Gastroesophageal sphincter (tissue), 4 donors: Measurements from ENCODE around the gene MBNL3. TPM values are rescaled to one million over a fixed set of nuclear protein-coding genes. Genes with fewer than 3 reads are reported as not detected.
"Not testable (repeated sequence)": the region's sequence is repeated elsewhere in the genome, so short reads cannot be mapped to it uniquely, and the experiment has no call there.

Source experiments
- ATAC-seq: fragments of 150-250 bp; one replicate; pipeline ENCODE4 v1.9.1; 2016; ENCODE audit warnings: mild to moderate bottlenecking, moderate library complexity
- H3K27ac ChIP-seq, 4 donors: fragments of 200-600 bp; sonication (generic) in 3 of 4; 1 replicate in 3 of 4; 2 replicates in 1 of 4; pipeline ENCODE4 v1.5.1; 2016 to 2019
- H3K27me3 ChIP-seq: fragments of 200-600 bp; sonication (generic); one replicate; pipeline ENCODE4 v1.5.1; 2019
- H3K36me3 ChIP-seq, 2 donors: fragments of 200-600 bp; sonication (generic); one replicate each; pipeline ENCODE4 v1.5.1; 2019; ENCODE audit warnings: control low read depth in 1 of 2
- H3K4me1 ChIP-seq, 3 donors: fragments of 200-600 bp; sonication (generic); 1 replicate in 2 of 3; 2 replicates in 1 of 3; pipeline ENCODE4 v1.5.1; 2016 to 2019; ENCODE audit warnings: control low read depth in 2 of 3
- H3K4me3 ChIP-seq, 2 donors: fragments of 200-600 bp; sonication (generic); one replicate each; pipeline ENCODE4 v1.5.1; 2019; ENCODE audit warnings: mild to moderate bottlenecking in 1 of 2, moderate library complexity in 1 of 2
- H3K9me3 ChIP-seq, 3 donors: fragments of 200-600 bp; sonication (generic); one replicate each; pipeline ENCODE4 v1.5.1; 2017 to 2019; ENCODE audit warnings: control low read depth in 2 of 3
- EP300 ChIP-seq: sonication (generic); formaldehyde crosslinking; IDR thresholded peaks from one replicate; pipeline ENCODE4 v1.6.1; 2017; ENCODE audit warnings: antibody characterized with exemption, mild to moderate bottlenecking
- POLR2A ChIP-seq, 2 donors: fragments of 450-650 bp; IDR thresholded peaks; one replicate each; pipeline ENCODE4 v1.6.1; 2017; ENCODE audit warnings: antibody characterized with exemption in 2 of 2, mild to moderate bottlenecking in 2 of 2, moderate library complexity in 1 of 2
- POLR2AphosphoS5 ChIP-seq: sonication (generic); formaldehyde crosslinking; IDR thresholded peaks from one replicate; pipeline ENCODE4 v1.6.1; 2017; ENCODE audit warnings: antibody characterized with exemption
- WGBS, 2 donors: methylation state at CpG; one replicate each; pipeline ENCODE4 v1.1.5; 2018; ENCODE audit warnings: low coverage in 1 of 2; 5-methylcytosine and 5-hydroxymethylcytosine counted together
- total RNA-seq, 4 donors: library from RNA; depleted of rRNA; stranded (reverse); fragments of >200 nt; gene quantifications; one replicate each; pipeline ENCODE4 v1.1.0, GENCODE V29; 2016
- TF ChIP-seq, protein P1 (sequence below), 4 experiments: fragments of 200-600 bp in 2 of 4; fragments of 450-650 bp in 2 of 4; sonication (generic) in 1 of 4; IDR thresholded peaks; one replicate each; pipeline ENCODE4 v1.5.1; 2017 to 2019; ENCODE audit warnings: antibody characterized with exemption in 4 of 4, mild to moderate bottlenecking in 2 of 4, moderate library complexity in 2 of 4

MBNL3 gene
- total RNA-seq, 4 donors from 2014 or later: 3.9 to 13.5 (median 5.5) TPM

- H3K4me1 ChIP-seq: no peaks in the 10 kb centered on the region
- H3K27me3 ChIP-seq: no peaks in the 10 kb centered on the region
- no peak overlapping the region for H3K27ac ChIP-seq
- no peaks in the 10 kb centered on the region for H3K36me3 ChIP-seq
- no peak overlapping the region for H3K4me3 ChIP-seq
- WGBS, 2 donors: 87 to 100% methylated on average over 1 to 2 of the region's 2 CpGs
- H3K9me3 ChIP-seq: no peaks in the 10 kb centered on the region
- ATAC-seq: no peak
- TF ChIP-seq, protein P1, sequence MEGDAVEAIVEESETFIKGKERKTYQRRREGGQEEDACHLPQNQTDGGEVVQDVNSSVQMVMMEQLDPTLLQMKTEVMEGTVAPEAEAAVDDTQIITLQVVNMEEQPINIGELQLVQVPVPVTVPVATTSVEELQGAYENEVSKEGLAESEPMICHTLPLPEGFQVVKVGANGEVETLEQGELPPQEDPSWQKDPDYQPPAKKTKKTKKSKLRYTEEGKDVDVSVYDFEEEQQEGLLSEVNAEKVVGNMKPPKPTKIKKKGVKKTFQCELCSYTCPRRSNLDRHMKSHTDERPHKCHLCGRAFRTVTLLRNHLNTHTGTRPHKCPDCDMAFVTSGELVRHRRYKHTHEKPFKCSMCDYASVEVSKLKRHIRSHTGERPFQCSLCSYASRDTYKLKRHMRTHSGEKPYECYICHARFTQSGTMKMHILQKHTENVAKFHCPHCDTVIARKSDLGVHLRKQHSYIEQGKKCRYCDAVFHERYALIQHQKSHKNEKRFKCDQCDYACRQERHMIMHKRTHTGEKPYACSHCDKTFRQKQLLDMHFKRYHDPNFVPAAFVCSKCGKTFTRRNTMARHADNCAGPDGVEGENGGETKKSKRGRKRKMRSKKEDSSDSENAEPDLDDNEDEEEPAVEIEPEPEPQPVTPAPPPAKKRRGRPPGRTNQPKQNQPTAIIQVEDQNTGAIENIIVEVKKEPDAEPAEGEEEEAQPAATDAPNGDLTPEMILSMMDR (IDR thresholded peaks at IDR 0.05): no peak
- TF ChIP-seq POLR2AphosphoS5 (no peak), POLR2A (IDR thresholded peaks at IDR 0.05) (no peak), EP300 (no peak)
Observed at GRCh38 chrX:132330156-132330729, 158.6 kb downstream of the MBNL3 start.

GRCh38 chrX:132326960-132327359, 161.9 kb downstream of the MBNL3 start:
- not testable (repeated sequence) for H3K4me3 ChIP-seq, H3K36me3 ChIP-seq, H3K27me3 ChIP-seq, H3K27ac ChIP-seq, H3K9me3 ChIP-seq, H3K4me1 ChIP-seq, ATAC-seq
- WGBS, 2 donors: 94 to 100% methylated on average over 2 of the region's 2 CpGs
